Measurements from ENCODE around the gene TRAF5. TPM values are rescaled to one million over a fixed set of nuclear protein-coding genes. Genes with fewer than 3 reads are reported as not detected.
"Not testable (repeated sequence)": the region's sequence is repeated elsewhere in the genome, so short reads cannot be mapped to it uniquely, and the experiment has no call there.

TRAF5 gene
- total and polyA plus RNA-seq, 11 donors: 1.3 to 8.8 (median 2.1) TPM

- no peaks in the 10 kb centered on the region for H3K27me3 ChIP-seq
- 93 to 96% (median 94%) methylated on average over 11 of the region's 11 CpGs for WGBS, 4 donors
- peak in 1 of 4 donors; percentile 22 for ATAC-seq
- H3K27ac ChIP-seq: no peak overlapping the region
- TF ChIP-seq CTCF (IDR thresholded peaks at IDR 0.05): no peak
- TF ChIP-seq POLR2A (IDR thresholded peaks at IDR 0.05): no peak
- no peaks in the 10 kb centered on the region for H3K9me3 ChIP-seq
- no peak overlapping the region for H3K4me3 ChIP-seq
- H3K36me3 ChIP-seq: peaks cover 0 to 75% (median 56%) of the 10 kb centered on the region in 9 donors
- H3K4me1 ChIP-seq: peaks cover 0 to 15% (median 9%) of the 10 kb centered on the region in 12 donors
- intact Hi-C loops (cut with DNase I): no loop called here
- no peak for DNase-seq
Measured at GRCh38 chr1:211313392-211313791, 13.2 kb upstream of the TRAF5 start.

GRCh38 chr1:211318576-211319280 is 7.9 kb upstream of the TRAF5 start:
- TF ChIP-seq POLR2A (IDR thresholded peaks at IDR 0.05) (no peak), CTCF (IDR thresholded peaks at IDR 0.05) (no peak)
- no peaks in the 10 kb centered on the region for H3K9me3 ChIP-seq
- intact Hi-C loops (cut with DNase I): no loop called here
- H3K4me3 ChIP-seq: no peak overlapping the region
- no peak overlapping the region for H3K27ac ChIP-seq
- H3K4me1 ChIP-seq: no peaks in the 10 kb centered on the region
- H3K27me3 ChIP-seq: no peaks in the 10 kb centered on the region
- DNase-seq (no peak), ATAC-seq (peak in 2 of 4 donors; percentile 15 to 39)
- peaks cover 0 to 42% (median 35%) of the 10 kb centered on the region in 9 donors for H3K36me3 ChIP-seq

GRCh38 chr1:211319892-211320291 is 6.7 kb upstream of the TRAF5 start:
- TF ChIP-seq POLR2A (IDR thresholded peaks at IDR 0.05): no peak
- no peak for TF ChIP-seq CTCF (IDR thresholded peaks at IDR 0.05)
- intact Hi-C loops (cut with DNase I): loop anchor here in 9 of 10 donors (5.0 to 10.0 kb wide), 6 partner anchors 65 to 337 kb away; no protein-coding TSS in a partner anchor
- H3K9me3 ChIP-seq: no peaks in the 10 kb centered on the region

GRCh38 chr1:211320980-211321379 is 5.7 kb upstream of the TRAF5 start:
- 88 to 94% (median 92%) methylated on average over 4 of the region's 4 CpGs for WGBS, 4 donors
- TF ChIP-seq CTCF (IDR thresholded peaks at IDR 0.05) (no peak), POLR2A (IDR thresholded peaks at IDR 0.05) (no peak)
- peaks cover 0 to 4% (median under 1%) of the 10 kb centered on the region in 12 donors for H3K4me1 ChIP-seq
- no peak overlapping the region for H3K27ac ChIP-seq
- intact Hi-C loops (cut with DNase I): loop anchor here in 9 of 10 donors (5.0 to 10.0 kb wide), 6 partner anchors 64 to 336 kb away; no protein-coding TSS in a partner anchor
- H3K27me3 ChIP-seq: no peaks in the 10 kb centered on the region
- peaks cover 0 to 19% (median 12%) of the 10 kb centered on the region in 9 donors for H3K36me3 ChIP-seq
- H3K9me3 ChIP-seq: no peaks in the 10 kb centered on the region
- H3K4me3 ChIP-seq: no peak overlapping the region
- DNase-seq: no peak
- no peak for ATAC-seq

More at GRCh38 chr1:211319892-211320291, 6.7 kb upstream of the TRAF5 start:
- DNase-seq (no peak), ATAC-seq (no peak)
- Histone ChIP-seq H3K27ac (no peak overlapping the region), H3K36me3 (peaks cover 0 to 30% (median 23%) of the 10 kb centered on the region in 9 donors), H3K4me3 (no peak overlapping the region), H3K27me3 (no peaks in the 10 kb centered on the region), H3K4me1 (no peaks in the 10 kb centered on the region)

- H3K4me3 ChIP-seq, H3K4me1 ChIP-seq, H3K27ac ChIP-seq, DNase-seq, ATAC-seq, H3K27me3 ChIP-seq, H3K9me3 ChIP-seq: not testable (repeated sequence)
- 92 to 93% (median 93%) methylated on average over 7 of the region's 7 CpGs for WGBS, 4 donors
- intact Hi-C loops (cut with DNase I): loop anchor here (2.0 to 10.0 kb wide), 8 partner anchors 63 to 336 kb away; no protein-coding TSS in a partner anchor
- H3K36me3 ChIP-seq: peaks cover 0 to 13% (median 7%) of the 10 kb centered on the region in 9 donors
Measured at GRCh38 chr1:211321646-211322045, 5.0 kb upstream of the TRAF5 start.
